IMR-90 (cell line): ENCODE data around the gene COL23A1.

Experiments
- CTCF ChIP-seq: conservative IDR thresholded peaks from 2 replicates; pipeline ENCODE4 v1.5.1; 2012; ENCODE audit warnings: mild to moderate bottlenecking, low read depth, low read length, improper control_type of control experiment
- MAZ ChIP-seq: IDR thresholded peaks from 2 replicates; pipeline ENCODE4 v1.6.1; 2012; ENCODE audit warnings: low read depth, mild to moderate bottlenecking, low read length, improper control_type of control experiment, moderate library complexity, borderline replicate concordance
- POLR2A ChIP-seq: IDR thresholded peaks from 2 replicates; pipeline ENCODE4 v1.6.1; 2012; ENCODE audit warnings: mild to moderate bottlenecking, low read depth, low read length
- USF2 ChIP-seq: fragments of 150-350 bp; IDR thresholded peaks from 2 replicates; pipeline ENCODE4 v1.6.1; 2017; ENCODE audit warnings: mild to moderate bottlenecking, antibody characterized with exemption, low read length, low read depth

- TF ChIP-seq POLR2A (no peak), CTCF (no peak), MAZ (no peak), USF2 (no peak)
Observed at GRCh38 chr5:178242416-178242815, 347.8 kb downstream of the COL23A1 start.
